HCT116 (cell line): Measurements from ENCODE around the gene TRIM67. TPM values are rescaled to one million over a fixed set of nuclear protein-coding genes. Genes with fewer than 3 reads are reported as not detected.

Source experiments
- ATAC-seq: fragments of 200-7000 bp; cut with Tn5 transposase; 2 replicates; pipeline ENCODE4 v1.9.1; 2020; ENCODE audit warnings: mild to moderate bottlenecking, moderate library complexity
- BruUV-seq: library from RNA; stranded (reverse); fragments of 400-500 nt; replicated peaks from 2 replicates; lab custom pipeline; 2021; lab: Mats Ljungman, UMichigan
- CTCF ChIA-PET: fragments of 300-600 bp; sonication (Branson Sonifier 250); formaldehyde crosslinking; loops from one replicate; lab custom pipeline; 2021; ENCODE audit warnings: antibody characterized with exemption; lab: Charles Lee
- POLR2A ChIA-PET: fragments of 300-600, 350-600 bp; sonication (Branson Sonifier 250); formaldehyde crosslinking; loops from one replicate; lab custom pipeline; 2021; ENCODE audit warnings: antibody characterized with exemption; lab: Charles Lee
- RAD21 ChIA-PET, 2 experiments: fragments of 300-600 bp; sonication (Branson Sonifier 250); formaldehyde crosslinking; loops; one replicate each; lab custom pipeline; 2023; ENCODE audit warnings: low total read pairs in 2 of 2; ENCODE audit not compliant: uncharacterized antibody in 2 of 2, unreplicated experiment in 2 of 2, low non-redundant PET in 1 of 2; lab: Charles Lee
- DNase-seq: peaks from one replicate; pipeline ENCODE4 v3.0.0-alpha.2; 2010; ENCODE audit warnings: low read depth, low spot score
- H2AFZ ChIP-seq: fragments of 200-600 bp; shearing (Covaris generic), sonication (generic); 2 replicates; pipeline ENCODE4 v1.6.1; 2017; ENCODE audit warnings: low read depth, mixed run types, mixed read lengths, antibody characterized with exemption, low read length; ENCODE audit not compliant: poor library complexity, severe bottlenecking
- H3K27ac ChIP-seq: 2 replicates; pipeline ENCODE4 v1.5.1; 2012; ENCODE audit warnings: low read depth, low read length
- H3K27me3 ChIP-seq: fragments of 200-600 bp; sonication (generic); 2 replicates; pipeline ENCODE4 v1.6.1; 2016; ENCODE audit warnings: mixed run types, low read length, mixed read lengths; ENCODE audit not compliant: insufficient read depth
- H3K36me3 ChIP-seq, 2 experiments: fragments of 200-500 bp in 1 of 2; fragments of 200-600 bp in 1 of 2; sonication (Bioruptor generic) in 1 of 2; sonication (generic) in 1 of 2; 2 replicates each; pipeline versions ENCODE4 v1.5.1 to v1.6.1; 2014 to 2016; ENCODE audit warnings: low read length in 2 of 2, inconsistent platforms in 1 of 2, mixed read lengths in 1 of 2, mixed run types in 1 of 2; ENCODE audit not compliant: insufficient read depth in 2 of 2, control insufficient read depth in 1 of 2
- H3K4me1 ChIP-seq, 2 experiments: fragments of 200-600 bp in 1 of 2; sonication (generic) in 1 of 2; 2 replicates each; pipeline versions ENCODE4 v1.5.1 to v1.6.1; 2012 to 2017; ENCODE audit warnings: low read length in 2 of 2, inconsistent platforms in 1 of 2, mild to moderate bottlenecking in 1 of 2, mixed read lengths in 1 of 2, mixed run types in 1 of 2, moderate library complexity in 1 of 2; ENCODE audit not compliant: insufficient read depth in 2 of 2, control insufficient read depth in 1 of 2
- H3K4me2 ChIP-seq: fragments of 200-600 bp; sonication (generic); 2 replicates; pipeline ENCODE4 v1.6.1; 2017; ENCODE audit warnings: mixed run types, low read length, mixed read lengths
- H3K4me3 ChIP-seq, 2 experiments: fragments of 200-600 bp in 1 of 2; sonication (generic) in 1 of 2; replicated peaks in 1 of 2; 2 replicates each; pipeline ENCODE4 v1.5.1; 2011 to 2016; ENCODE audit warnings: low read length in 2 of 2, control low read depth in 1 of 2, low read depth in 1 of 2, mild to moderate bottlenecking in 1 of 2, mixed read lengths in 1 of 2, mixed run types in 1 of 2
- H3K79me2 ChIP-seq: fragments of 200-600 bp; sonication (generic); 2 replicates; pipeline ENCODE4 v1.6.1; 2017; ENCODE audit warnings: mild to moderate bottlenecking, mixed run types, low read length, moderate library complexity, mixed read lengths; ENCODE audit not compliant: insufficient read depth
- H3K9ac ChIP-seq: fragments of 200-600 bp; sonication (generic); 2 replicates; pipeline ENCODE4 v1.6.1; 2016; ENCODE audit warnings: low read length, mixed read lengths
- H3K9me2 ChIP-seq: fragments of 200-600 bp; sonication (generic), shearing (Covaris generic); 2 replicates; pipeline ENCODE4 v1.6.1; 2017; ENCODE audit warnings: mixed run types, mild to moderate bottlenecking, moderate library complexity; ENCODE audit not compliant: insufficient read depth
- H3K9me3 ChIP-seq, 2 experiments: fragments of 200-500 bp in 1 of 2; fragments of 200-600 bp in 1 of 2; sonication (Bioruptor generic) in 1 of 2; sonication (generic) in 1 of 2; 2 replicates each; pipeline ENCODE4 v1.6.1; 2014 to 2017; ENCODE audit warnings: low read length in 2 of 2, mixed read lengths in 2 of 2, inconsistent platforms in 1 of 2, low read depth in 1 of 2, mild to moderate bottlenecking in 1 of 2, mixed run types in 1 of 2, moderate library complexity in 1 of 2; ENCODE audit not compliant: control insufficient read depth in 1 of 2, insufficient read depth in 1 of 2
- H4K20me1 ChIP-seq: fragments of 200-600 bp; sonication (generic), shearing (Covaris generic); 2 replicates; pipeline ENCODE4 v1.6.1; 2017; ENCODE audit warnings: mixed run types, mild to moderate bottlenecking, moderate library complexity; ENCODE audit not compliant: insufficient read depth
- ATF3 ChIP-seq: IDR thresholded peaks from 2 replicates; pipeline ENCODE4 v1.6.1; 2012
- CBX3 ChIP-seq: IDR thresholded peaks from 2 replicates; pipeline ENCODE4 v1.6.1; 2012; ENCODE audit warnings: low read depth
- CEBPB ChIP-seq: IDR thresholded peaks from 2 replicates; pipeline ENCODE4 v1.6.1; 2012; ENCODE audit warnings: low read depth
- CTCF ChIP-seq, 3 experiments: fragments of 200-600 bp in 1 of 3; sonication (generic) in 1 of 3; IDR thresholded peaks in 2 of 3; conservative IDR thresholded peaks in 1 of 3; 2 replicates each; pipeline ENCODE4 v1.5.1; 2012 to 2017; ENCODE audit warnings: low read depth in 2 of 3, low read length in 2 of 3, antibody characterized with exemption in 1 of 3, borderline replicate concordance in 1 of 3, control low read depth in 1 of 3, mild to moderate bottlenecking in 1 of 3, mixed read lengths in 1 of 3, mixed run types in 1 of 3, moderate library complexity in 1 of 3; ENCODE audit not compliant: insufficient read depth in 1 of 3
- EGR1 ChIP-seq: IDR thresholded peaks from 2 replicates; pipeline ENCODE4 v1.6.1; 2012; ENCODE audit warnings: low read depth
- ELF1 ChIP-seq: IDR thresholded peaks from 2 replicates; pipeline ENCODE4 v1.6.1; 2012; ENCODE audit warnings: low read depth, borderline replicate concordance
- EZH2 ChIP-seq: fragments of 200-600 bp; sonication (generic); IDR thresholded peaks from 2 replicates; pipeline ENCODE4 v1.6.1; 2017; ENCODE audit warnings: antibody characterized with exemption, mixed run types
- EZH2phosphoT487 ChIP-seq: fragments of 200-600 bp; IDR thresholded peaks from 2 replicates; pipeline ENCODE4 v1.6.1; 2018; ENCODE audit warnings: antibody characterized with exemption, borderline replicate concordance
- JUND ChIP-seq: IDR thresholded peaks from 2 replicates; pipeline ENCODE4 v1.6.1; 2012
- POLR2A ChIP-seq: IDR thresholded peaks from 2 replicates; pipeline ENCODE4 v1.7.0; 2011; ENCODE audit warnings: borderline replicate concordance; ENCODE audit not compliant: insufficient read depth, insufficient read length; ENCODE audit errors: extremely low read depth
- POLR2AphosphoS5 ChIP-seq: IDR thresholded peaks from 2 replicates; pipeline ENCODE4 v1.6.1; 2011; ENCODE audit warnings: mild to moderate bottlenecking, low read depth, low read length, moderate library complexity
- RAD21 ChIP-seq: IDR thresholded peaks from 2 replicates; pipeline ENCODE4 v1.6.1; 2012; ENCODE audit warnings: low read depth, mild to moderate bottlenecking
- SIN3A ChIP-seq: IDR thresholded peaks from 2 replicates; pipeline ENCODE4 v1.6.1; 2012; ENCODE audit warnings: low read depth
- SRF ChIP-seq: IDR thresholded peaks from 2 replicates; pipeline ENCODE4 v1.6.1; 2012; ENCODE audit warnings: low read depth
- TCF7L2 ChIP-seq: IDR thresholded peaks from 2 replicates; pipeline ENCODE4 v1.7.0; 2011; ENCODE audit warnings: borderline replicate concordance, inconsistent platforms; ENCODE audit not compliant: insufficient read depth, insufficient read length; ENCODE audit errors: extremely low read depth
- YY1 ChIP-seq: IDR thresholded peaks from 2 replicates; pipeline ENCODE4 v1.6.1; 2011; ENCODE audit warnings: low read length, low read depth, moderate library complexity, mild to moderate bottlenecking; ENCODE audit not compliant: insufficient replicate concordance; ENCODE audit errors: extremely low read depth
- ZNF274 ChIP-seq: fragments of 200-500 bp; sonication (Bioruptor generic); IDR thresholded peaks from 2 replicates; pipeline ENCODE4 v1.6.1; 2014; ENCODE audit warnings: mild to moderate bottlenecking, low read depth, low read length, inconsistent platforms
- intact Hi-C: fragments of 100-400 bp; cut with micrococcal nuclease; formaldehyde crosslinking; loops from 2 replicates; pipeline ENCODE4 v1.10.0; 2022
- total RNA-seq: library from RNA; stranded (reverse); gene quantifications from one replicate; pipeline ENCODE4 v1.2.1, GENCODE V29; 2021; ENCODE audit not compliant: unreplicated experiment
- TF ChIP-seq, protein P1 (sequence below): IDR thresholded peaks from 2 replicates; pipeline ENCODE4 v1.6.1; 2012; ENCODE audit warnings: low read depth
- TF ChIP-seq, protein P2 (sequence below): IDR thresholded peaks from 2 replicates; pipeline ENCODE4 v1.6.1; 2012
- TF ChIP-seq, protein P3 (sequence below): IDR thresholded peaks from 2 replicates; pipeline ENCODE4 v1.6.1; 2011; ENCODE audit warnings: mild to moderate bottlenecking, low read length, moderate library complexity; ENCODE audit not compliant: insufficient replicate concordance; ENCODE audit errors: extremely low read depth

The TRIM67 gene
- total RNA-seq, 1 experiment from 2014 or later: 0.02 TPM

DNA sequence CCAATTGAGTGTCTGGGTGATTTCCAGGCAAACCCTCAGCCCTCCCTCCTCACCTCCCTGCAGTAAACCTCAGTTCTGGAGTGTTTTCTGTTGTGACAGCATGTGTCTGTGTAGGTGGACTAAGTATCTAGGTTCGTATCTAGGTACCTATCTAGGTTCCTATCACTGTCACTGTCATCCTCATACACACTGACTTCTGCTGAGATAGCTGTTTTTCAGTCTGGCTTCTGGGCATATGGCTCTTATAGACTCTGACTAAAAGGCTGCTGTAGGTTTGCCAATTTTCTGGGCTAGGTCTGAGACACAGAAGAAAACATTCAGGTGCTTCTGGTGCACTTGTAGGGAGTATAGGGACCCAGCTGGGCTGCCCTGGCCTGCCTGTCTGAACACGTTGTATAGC lies 8.1 kb upstream of the TRIM67 start:
- DNase-seq (no peak), ATAC-seq (no peak)
- Histone ChIP-seq H4K20me1 (no peaks in the 10 kb centered on the region), H3K27ac (no peak overlapping the region), H3K4me3 (no peak overlapping the region), H3K9me3 (no peaks in the 10 kb centered on the region), H3K9ac (no peak overlapping the region), H2AFZ (no peak overlapping the region), H3K4me2 (no peak overlapping the region), H3K27me3 (no peaks in the 10 kb centered on the region), H3K9me2 (no peaks in the 10 kb centered on the region), H3K79me2 (no peaks in the 10 kb centered on the region), H3K4me1 (no peaks in the 10 kb centered on the region), H3K36me3 (no peaks in the 10 kb centered on the region)
- TF ChIP-seq POLR2A: no peak
- TF ChIP-seq EGR1: no peak
- TF ChIP-seq RAD21: no peak
- no peak for TF ChIP-seq CTCF (IDR thresholded peaks at IDR 0.05 in 2 of 3, conservative IDR thresholded peaks at IDR 0.05 in 1 of 3; ENCODE audit: borderline replicate concordance in 1 of 3, insufficient read depth in 1 of 3, low read depth in 2 of 3, low read length in 2 of 3)
- no peak for TF ChIP-seq ELF1
- TF ChIP-seq, protein P1, sequence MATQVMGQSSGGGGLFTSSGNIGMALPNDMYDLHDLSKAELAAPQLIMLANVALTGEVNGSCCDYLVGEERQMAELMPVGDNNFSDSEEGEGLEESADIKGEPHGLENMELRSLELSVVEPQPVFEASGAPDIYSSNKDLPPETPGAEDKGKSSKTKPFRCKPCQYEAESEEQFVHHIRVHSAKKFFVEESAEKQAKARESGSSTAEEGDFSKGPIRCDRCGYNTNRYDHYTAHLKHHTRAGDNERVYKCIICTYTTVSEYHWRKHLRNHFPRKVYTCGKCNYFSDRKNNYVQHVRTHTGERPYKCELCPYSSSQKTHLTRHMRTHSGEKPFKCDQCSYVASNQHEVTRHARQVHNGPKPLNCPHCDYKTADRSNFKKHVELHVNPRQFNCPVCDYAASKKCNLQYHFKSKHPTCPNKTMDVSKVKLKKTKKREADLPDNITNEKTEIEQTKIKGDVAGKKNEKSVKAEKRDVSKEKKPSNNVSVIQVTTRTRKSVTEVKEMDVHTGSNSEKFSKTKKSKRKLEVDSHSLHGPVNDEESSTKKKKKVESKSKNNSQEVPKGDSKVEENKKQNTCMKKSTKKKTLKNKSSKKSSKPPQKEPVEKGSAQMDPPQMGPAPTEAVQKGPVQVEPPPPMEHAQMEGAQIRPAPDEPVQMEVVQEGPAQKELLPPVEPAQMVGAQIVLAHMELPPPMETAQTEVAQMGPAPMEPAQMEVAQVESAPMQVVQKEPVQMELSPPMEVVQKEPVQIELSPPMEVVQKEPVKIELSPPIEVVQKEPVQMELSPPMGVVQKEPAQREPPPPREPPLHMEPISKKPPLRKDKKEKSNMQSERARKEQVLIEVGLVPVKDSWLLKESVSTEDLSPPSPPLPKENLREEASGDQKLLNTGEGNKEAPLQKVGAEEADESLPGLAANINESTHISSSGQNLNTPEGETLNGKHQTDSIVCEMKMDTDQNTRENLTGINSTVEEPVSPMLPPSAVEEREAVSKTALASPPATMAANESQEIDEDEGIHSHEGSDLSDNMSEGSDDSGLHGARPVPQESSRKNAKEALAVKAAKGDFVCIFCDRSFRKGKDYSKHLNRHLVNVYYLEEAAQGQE: no peak
- no peak for TF ChIP-seq TCF7L2
- TF ChIP-seq YY1: no peak
- TF ChIP-seq, protein P2, sequence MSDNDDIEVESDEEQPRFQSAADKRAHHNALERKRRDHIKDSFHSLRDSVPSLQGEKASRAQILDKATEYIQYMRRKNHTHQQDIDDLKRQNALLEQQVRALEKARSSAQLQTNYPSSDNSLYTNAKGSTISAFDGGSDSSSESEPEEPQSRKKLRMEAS: no peak
- TF ChIP-seq POLR2AphosphoS5: no peak
- TF ChIP-seq CBX3: no peak
- TF ChIP-seq EZH2: no peak
- no peak for TF ChIP-seq ZNF274
- no peak for TF ChIP-seq ATF3
- no peak for TF ChIP-seq CEBPB
- TF ChIP-seq, protein P3, sequence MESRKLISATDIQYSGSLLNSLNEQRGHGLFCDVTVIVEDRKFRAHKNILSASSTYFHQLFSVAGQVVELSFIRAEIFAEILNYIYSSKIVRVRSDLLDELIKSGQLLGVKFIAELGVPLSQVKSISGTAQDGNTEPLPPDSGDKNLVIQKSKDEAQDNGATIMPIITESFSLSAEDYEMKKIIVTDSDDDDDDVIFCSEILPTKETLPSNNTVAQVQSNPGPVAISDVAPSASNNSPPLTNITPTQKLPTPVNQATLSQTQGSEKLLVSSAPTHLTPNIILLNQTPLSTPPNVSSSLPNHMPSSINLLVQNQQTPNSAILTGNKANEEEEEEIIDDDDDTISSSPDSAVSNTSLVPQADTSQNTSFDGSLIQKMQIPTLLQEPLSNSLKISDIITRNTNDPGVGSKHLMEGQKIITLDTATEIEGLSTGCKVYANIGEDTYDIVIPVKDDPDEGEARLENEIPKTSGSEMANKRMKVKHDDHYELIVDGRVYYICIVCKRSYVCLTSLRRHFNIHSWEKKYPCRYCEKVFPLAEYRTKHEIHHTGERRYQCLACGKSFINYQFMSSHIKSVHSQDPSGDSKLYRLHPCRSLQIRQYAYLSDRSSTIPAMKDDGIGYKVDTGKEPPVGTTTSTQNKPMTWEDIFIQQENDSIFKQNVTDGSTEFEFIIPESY: no peak
- TF ChIP-seq JUND: no peak
- no peak for TF ChIP-seq EZH2phosphoT487
- TF ChIP-seq SIN3A: no peak
- no peak for TF ChIP-seq SRF
- ChIA-PET RAD21 (no interaction called here), POLR2A (no interaction called here), CTCF (no interaction called here)
- no TSS peak for BruUV-seq
- intact Hi-C loops: no loop called here
